ENCODE data around the gene MLKL.
A peak's percentile ranks its signal among the peaks of the same experiment; 100 is the strongest.

The MLKL gene

GRCh38 chr16:74641969-74642368, 58.7 kb downstream of the MLKL start:
- DNase-seq, result no peak

GRCh38 chr16:74637742-74638453, 62.8 kb downstream of the MLKL start:
- no peak for DNase-seq

- DNase-seq, result no peak
Observed at GRCh38 chr16:74635303-74635702, 65.4 kb downstream of the MLKL start.

DNA sequence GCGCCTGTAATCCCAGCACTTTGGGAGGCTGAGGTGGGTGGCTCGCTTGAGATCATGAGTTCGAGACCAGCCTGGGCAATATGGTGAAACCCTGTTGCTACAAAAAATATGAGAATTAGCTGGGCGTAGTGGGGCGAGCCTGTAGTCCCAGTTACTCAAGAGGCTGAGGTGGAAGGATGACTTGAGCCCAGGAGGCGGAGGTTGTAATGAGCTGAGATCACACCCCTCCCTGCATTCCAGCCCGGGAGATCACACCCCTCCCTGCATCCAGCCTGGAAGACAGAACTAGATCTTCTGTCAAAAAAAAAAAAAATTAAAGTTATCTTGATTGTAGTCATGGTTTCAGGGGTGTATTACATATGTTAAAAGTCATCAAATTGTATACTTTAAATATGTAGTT, 67.0 kb downstream of the MLKL start:
- DNase-seq, result no peak

DNA sequence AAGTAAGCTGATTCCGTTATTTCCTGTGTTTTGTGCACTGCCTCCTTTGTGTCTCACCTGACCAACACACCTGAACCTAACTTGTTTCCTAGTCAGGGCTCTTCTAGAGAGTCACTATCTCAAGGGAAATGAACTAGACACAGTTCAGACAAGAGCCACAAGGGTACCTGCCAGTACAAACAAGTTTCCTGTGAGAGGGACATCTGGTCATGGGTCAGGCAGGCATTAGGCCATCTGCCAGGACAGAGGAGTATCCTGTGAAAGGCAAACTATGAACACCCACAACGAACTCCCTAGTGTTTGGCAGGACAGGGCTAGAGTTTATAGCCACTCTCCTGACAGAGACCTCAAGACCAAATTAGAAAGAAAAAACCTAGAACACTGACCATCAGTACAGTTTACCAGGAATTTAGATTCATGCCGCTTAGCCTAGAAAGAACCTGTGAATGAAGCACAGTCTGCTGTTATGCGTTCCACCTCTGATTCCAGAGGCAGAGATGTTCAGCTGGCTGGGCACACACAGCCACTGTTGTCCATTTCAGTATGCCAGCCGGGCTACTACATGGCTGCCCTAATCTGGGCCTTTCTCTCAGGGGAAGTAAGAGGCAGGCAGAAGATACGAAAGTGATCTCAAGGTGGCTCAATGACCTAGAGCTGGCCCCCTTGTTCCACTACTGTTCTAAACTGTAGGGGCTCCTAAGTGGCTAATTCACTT, 73.0 kb downstream of the MLKL start:
- DNase-seq, result no peak

- DNase-seq, result no peak
Observed at GRCh38 chr16:74626741-74627416, 73.8 kb downstream of the MLKL start.

DNA sequence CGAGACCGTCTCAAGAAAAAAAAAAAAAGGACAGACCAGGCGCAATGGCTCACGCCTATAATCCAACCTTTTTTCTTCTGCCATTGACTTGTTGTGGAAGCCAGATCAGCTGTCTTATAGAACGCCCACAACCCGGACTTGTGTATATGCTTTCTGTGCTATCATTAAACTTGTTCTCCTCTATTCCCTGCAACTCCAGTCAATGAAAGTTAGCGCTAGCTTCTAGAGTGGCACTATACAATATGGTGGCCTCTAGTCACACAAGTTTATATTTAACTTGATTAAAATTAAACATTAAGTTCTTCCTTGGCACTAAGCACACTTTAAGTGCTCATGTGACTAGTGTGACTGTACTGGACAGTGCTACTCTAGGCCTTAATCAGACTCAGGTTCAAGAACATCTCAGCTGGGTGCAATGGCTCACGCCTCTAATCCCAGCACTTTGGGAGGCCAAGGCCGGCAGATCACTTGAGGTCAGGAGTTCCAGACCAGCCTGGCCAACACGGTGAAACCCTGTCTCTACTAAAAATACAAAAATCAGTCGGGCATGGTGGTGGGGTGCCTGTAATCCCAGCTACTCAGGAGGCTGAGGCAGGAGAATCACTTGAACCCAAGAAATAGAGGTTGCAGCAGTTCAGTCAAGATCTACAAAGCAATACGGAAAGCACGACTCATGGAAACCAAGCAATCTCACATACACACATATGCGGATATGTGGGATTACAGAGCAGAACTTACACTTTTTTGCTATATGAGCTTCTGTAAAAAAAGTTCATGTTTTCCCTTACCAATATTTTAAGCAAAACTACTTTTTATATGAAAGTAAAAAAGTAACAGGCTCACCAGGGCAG, 74.9 kb downstream of the MLKL start:
- no peak for DNase-seq

- no peak for DNase-seq
Observed at GRCh38 chr16:74623839-74624235, 76.8 kb downstream of the MLKL start.

- DNase-seq, result peak; percentile 34
Observed at GRCh38 chr16:74623214-74623838, 77.3 kb downstream of the MLKL start.

GRCh38 chr16:74622005-74622404, 78.7 kb downstream of the MLKL start:
- DNase-seq, result no peak
